NB4 (cell line): ENCODE measurements around the gene AMELX.

Experiments
- POLR2A ChIP-seq: IDR thresholded peaks from 2 replicates; pipeline ENCODE4 v1.6.1; 2011; ENCODE audit warnings: mild to moderate bottlenecking; ENCODE audit not compliant: insufficient read length; ENCODE audit errors: extremely low read depth
- TF ChIP-seq, protein P1 (sequence below): IDR thresholded peaks from one replicate; pipeline ENCODE4 v1.5.1; 2012; ENCODE audit warnings: low read depth, low read length

DNA sequence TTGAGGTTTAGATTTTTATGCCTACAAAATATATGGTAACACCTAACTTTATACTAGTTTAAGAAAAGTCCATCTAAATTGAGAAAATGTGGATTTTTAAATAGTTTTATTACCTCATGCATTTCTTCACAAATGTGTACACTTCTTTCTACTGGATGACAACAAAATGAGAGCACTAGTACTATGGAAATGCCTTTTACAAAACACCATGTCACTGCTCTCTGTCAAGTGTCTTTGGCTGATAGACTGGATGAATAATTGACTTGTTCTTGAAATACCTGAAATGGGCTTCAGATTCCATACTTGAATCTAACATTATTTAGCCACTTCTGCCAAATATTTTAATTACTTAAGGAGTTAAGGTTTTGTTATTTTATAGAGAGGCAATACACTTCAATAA is 49.5 kb downstream of the AMELX start:
- TF ChIP-seq, protein P1, sequence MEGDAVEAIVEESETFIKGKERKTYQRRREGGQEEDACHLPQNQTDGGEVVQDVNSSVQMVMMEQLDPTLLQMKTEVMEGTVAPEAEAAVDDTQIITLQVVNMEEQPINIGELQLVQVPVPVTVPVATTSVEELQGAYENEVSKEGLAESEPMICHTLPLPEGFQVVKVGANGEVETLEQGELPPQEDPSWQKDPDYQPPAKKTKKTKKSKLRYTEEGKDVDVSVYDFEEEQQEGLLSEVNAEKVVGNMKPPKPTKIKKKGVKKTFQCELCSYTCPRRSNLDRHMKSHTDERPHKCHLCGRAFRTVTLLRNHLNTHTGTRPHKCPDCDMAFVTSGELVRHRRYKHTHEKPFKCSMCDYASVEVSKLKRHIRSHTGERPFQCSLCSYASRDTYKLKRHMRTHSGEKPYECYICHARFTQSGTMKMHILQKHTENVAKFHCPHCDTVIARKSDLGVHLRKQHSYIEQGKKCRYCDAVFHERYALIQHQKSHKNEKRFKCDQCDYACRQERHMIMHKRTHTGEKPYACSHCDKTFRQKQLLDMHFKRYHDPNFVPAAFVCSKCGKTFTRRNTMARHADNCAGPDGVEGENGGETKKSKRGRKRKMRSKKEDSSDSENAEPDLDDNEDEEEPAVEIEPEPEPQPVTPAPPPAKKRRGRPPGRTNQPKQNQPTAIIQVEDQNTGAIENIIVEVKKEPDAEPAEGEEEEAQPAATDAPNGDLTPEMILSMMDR: no peak
- no peak for TF ChIP-seq POLR2A
